ENCODE results near the gene MYG1.

GRCh38 chr12:53279283-53279869 lies 20.1 kb upstream of the MYG1 start:
- TF ChIP-seq EZH2 (IDR thresholded peaks at IDR 0.05) (no peak), POLR2AphosphoS5 (IDR thresholded peaks at IDR 0.05; ENCODE audit: borderline replicate concordance, low read depth, low read length) (no peak)

All from SK-N-MC (cell line).